HG03521 (cell line): Measurements from ENCODE around the gene ROR1.

ENCODE experiments used
- ATAC-seq: cut with Tn5 transposase; IDR thresholded peaks from one replicate; pipeline ENCODE4 v1.9.1; 2021; ENCODE audit warnings: mild to moderate bottlenecking, moderate library complexity; ENCODE audit not compliant: unreplicated experiment

The ROR1 gene

GRCh38 chr1:64122588-64122987, 348.8 kb downstream of the ROR1 start:
- ATAC-seq, result no peak

- no peak for ATAC-seq
These were observed 351.1 kb downstream of the ROR1 start for GRCh38 chr1:64124704-64125440.

- no peak for ATAC-seq
These were observed 352.8 kb downstream of the ROR1 start for GRCh38 chr1:64126581-64126980.

- no peak for ATAC-seq
These were observed 353.5 kb downstream of the ROR1 start for GRCh38 chr1:64127297-64127696.

- ATAC-seq, result no peak
These were observed 355.9 kb downstream of the ROR1 start for GRCh38 chr1:64129701-64130100.

- no peak for ATAC-seq
These were observed 357.3 kb downstream of the ROR1 start for GRCh38 chr1:64131155-64131554.

- no peak for ATAC-seq
These were observed 359.2 kb downstream of the ROR1 start for GRCh38 chr1:64133036-64133435.

- no peak for ATAC-seq
These were observed 361.8 kb downstream of the ROR1 start for GRCh38 chr1:64135462-64136223.

GRCh38 chr1:64136296-64136695, 362.5 kb downstream of the ROR1 start:
- no peak for ATAC-seq

GRCh38 chr1:64136752-64137411, 363.1 kb downstream of the ROR1 start:
- ATAC-seq, result peak; percentile 65

GRCh38 chr1:64137412-64137803, 363.6 kb downstream of the ROR1 start:
- ATAC-seq, result no peak

GRCh38 chr1:64139877-64140276, 366.1 kb downstream of the ROR1 start:
- ATAC-seq, result no peak

GRCh38 chr1:64140596-64140995, 366.8 kb downstream of the ROR1 start:
- ATAC-seq, result no peak

GRCh38 chr1:64147045-64147724, 373.4 kb downstream of the ROR1 start:
- no peak for ATAC-seq

GRCh38 chr1:64147759-64148158, 373.9 kb downstream of the ROR1 start:
- ATAC-seq, result no peak

- ATAC-seq, result no peak
These were observed 376.4 kb downstream of the ROR1 start for GRCh38 chr1:64150266-64150665.

- no peak for ATAC-seq
These were observed 377.0 kb downstream of the ROR1 start for GRCh38 chr1:64150729-64151230.

GRCh38 chr1:64155278-64155677, 381.5 kb downstream of the ROR1 start:
- ATAC-seq, result no peak

GRCh38 chr1:64161357-64161941, 387.6 kb downstream of the ROR1 start:
- no peak for ATAC-seq

GRCh38 chr1:64162151-64162550, 388.3 kb downstream of the ROR1 start:
- ATAC-seq, result no peak

GRCh38 chr1:64162804-64163203, 389.0 kb downstream of the ROR1 start:
- no peak for ATAC-seq
